GM21381 (cell line): Measurements from ENCODE around the gene NADK2.
"Not testable (repeated sequence)": the region's sequence is repeated elsewhere in the genome, so short reads cannot be mapped to it uniquely, and the experiment has no call there.

ENCODE experiments used
- ATAC-seq: cut with Tn5 transposase; IDR thresholded peaks from one replicate; pipeline ENCODE4 v1.9.1; 2021; ENCODE audit warnings: mild to moderate bottlenecking, moderate library complexity; ENCODE audit not compliant: unreplicated experiment

NADK2 gene

GRCh38 chr5:36241631-36242533 is at the start of gene NADK2:
NADK2 (minus strand) TSS chr5:36241925; CDS start chr5:36241798, 127 bp downstream.
- peak; percentile 88 for ATAC-seq

- no peak for ATAC-seq
Measured at GRCh38 chr5:36285837-36286615, 44.3 kb upstream of the NADK2 start.

GRCh38 chr5:36283775-36284174 is 42.0 kb upstream of the NADK2 start:
- not testable (repeated sequence) for ATAC-seq

- ATAC-seq, result no peak
Measured at GRCh38 chr5:36281626-36282025, 39.9 kb upstream of the NADK2 start.

GRCh38 chr5:36279054-36279698 is 37.5 kb upstream of the NADK2 start:
- no peak for ATAC-seq

GRCh38 chr5:36277521-36278176 is 35.9 kb upstream of the NADK2 start:
- ATAC-seq, result no peak

GRCh38 chr5:36276864-36277263 is 35.1 kb upstream of the NADK2 start:
- no peak for ATAC-seq

- ATAC-seq, result no peak
Measured at GRCh38 chr5:36273809-36274526, 32.2 kb upstream of the NADK2 start.

- ATAC-seq, result no peak
Measured at GRCh38 chr5:36272136-36272690, 30.5 kb upstream of the NADK2 start.

GRCh38 chr5:36270876-36271575 is 29.3 kb upstream of the NADK2 start:
- ATAC-seq, result no peak

- ATAC-seq, result no peak
Measured at GRCh38 chr5:36270175-36270574, 28.4 kb upstream of the NADK2 start.

- ATAC-seq, result no peak
Measured at GRCh38 chr5:36269478-36269877, 27.8 kb upstream of the NADK2 start.

- ATAC-seq, result no peak
Measured at GRCh38 chr5:36267905-36268304, 26.2 kb upstream of the NADK2 start.

GRCh38 chr5:36264202-36264760 is 22.6 kb upstream of the NADK2 start:
- ATAC-seq, result no peak

GRCh38 chr5:36261186-36261585 is 19.5 kb upstream of the NADK2 start:
- no peak for ATAC-seq

- ATAC-seq, result no peak
Measured at GRCh38 chr5:36253575-36253974, 11.8 kb upstream of the NADK2 start.

- ATAC-seq, result no peak
Measured at GRCh38 chr5:36252722-36253365, 11.1 kb upstream of the NADK2 start.

GRCh38 chr5:36251218-36251617 is 9.5 kb upstream of the NADK2 start:
- ATAC-seq, result no peak

GRCh38 chr5:36250427-36250826 is 8.7 kb upstream of the NADK2 start:
- no peak for ATAC-seq
